OCI-M2 (cell line): Measurements from ENCODE around the gene ASH1L.
"Not testable (repeated sequence)": the region's sequence is repeated elsewhere in the genome, so short reads cannot be mapped to it uniquely, and the experiment has no call there.

ENCODE experiments used
- DNase-seq: peaks from one replicate; lab custom pipeline; 2025; ENCODE audit not compliant: unreplicated experiment; lab: John Stamatoyannopoulos, UW

Gene ASH1L

DNA sequence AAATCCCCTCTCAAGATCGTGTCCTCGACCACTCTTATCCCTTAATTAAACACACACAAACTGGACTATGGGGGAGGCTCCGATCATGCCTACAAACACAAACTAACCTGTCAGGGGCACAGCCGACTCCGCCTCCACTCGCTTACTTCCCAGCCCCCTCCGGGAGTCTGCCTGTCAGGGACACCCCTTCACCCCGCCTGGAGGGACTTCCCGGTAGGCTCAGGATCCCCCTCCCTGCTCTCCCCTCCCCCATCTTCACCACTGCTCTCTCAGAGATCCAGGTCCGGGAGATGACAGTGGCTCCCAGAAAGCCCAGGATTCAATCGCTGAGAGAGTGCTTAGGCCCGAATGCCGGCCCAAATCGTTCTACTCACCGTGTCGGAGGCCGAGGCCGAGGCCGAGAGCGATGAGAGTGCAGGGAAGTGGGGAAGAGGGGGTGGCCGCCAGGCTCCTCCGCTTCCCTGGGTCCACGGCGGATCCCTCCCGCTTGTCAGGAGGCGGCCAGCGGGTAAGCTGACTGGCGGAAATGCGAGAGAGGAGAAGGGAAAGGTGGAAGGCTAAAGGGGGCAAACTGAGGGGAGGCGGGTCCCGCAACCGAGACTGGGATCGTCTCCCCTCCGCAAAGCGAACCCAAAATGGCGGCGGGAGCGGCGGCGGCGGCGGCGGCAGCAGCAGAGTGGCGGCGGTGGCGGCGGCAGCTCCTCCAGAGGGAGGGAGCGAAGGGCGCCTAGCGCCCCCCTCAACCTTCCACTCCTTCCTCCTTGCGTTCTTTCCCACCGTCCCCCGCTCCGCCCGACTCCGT lies 623 bp downstream of the ASH1L start:
- DNase-seq = not testable (repeated sequence)

- no peak for DNase-seq
Observed at GRCh38 chr1:155555915-155556314, 6.7 kb downstream of the ASH1L start.

GRCh38 chr1:155553349-155553748 lies 9.3 kb downstream of the ASH1L start:
- no peak for DNase-seq

DNA sequence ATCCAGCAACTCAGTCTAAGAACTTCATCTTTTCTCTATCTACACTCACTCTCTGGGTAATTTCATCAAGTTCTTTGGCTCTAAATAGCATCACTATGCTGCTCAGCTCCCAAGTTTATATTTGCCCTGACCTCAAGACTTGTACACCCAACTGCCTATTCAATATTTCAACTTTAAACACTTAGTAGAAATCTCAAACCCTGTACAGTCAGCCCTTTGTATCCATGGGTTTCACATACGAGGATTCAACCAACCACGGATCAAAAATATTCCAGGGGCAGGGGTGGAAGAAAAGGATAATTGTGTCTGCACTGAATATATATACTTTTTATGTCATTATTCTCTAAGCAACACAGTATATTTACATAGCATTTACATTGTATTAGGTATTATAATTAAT lies 13.9 kb downstream of the ASH1L start:
- DNase-seq = no peak

DNA sequence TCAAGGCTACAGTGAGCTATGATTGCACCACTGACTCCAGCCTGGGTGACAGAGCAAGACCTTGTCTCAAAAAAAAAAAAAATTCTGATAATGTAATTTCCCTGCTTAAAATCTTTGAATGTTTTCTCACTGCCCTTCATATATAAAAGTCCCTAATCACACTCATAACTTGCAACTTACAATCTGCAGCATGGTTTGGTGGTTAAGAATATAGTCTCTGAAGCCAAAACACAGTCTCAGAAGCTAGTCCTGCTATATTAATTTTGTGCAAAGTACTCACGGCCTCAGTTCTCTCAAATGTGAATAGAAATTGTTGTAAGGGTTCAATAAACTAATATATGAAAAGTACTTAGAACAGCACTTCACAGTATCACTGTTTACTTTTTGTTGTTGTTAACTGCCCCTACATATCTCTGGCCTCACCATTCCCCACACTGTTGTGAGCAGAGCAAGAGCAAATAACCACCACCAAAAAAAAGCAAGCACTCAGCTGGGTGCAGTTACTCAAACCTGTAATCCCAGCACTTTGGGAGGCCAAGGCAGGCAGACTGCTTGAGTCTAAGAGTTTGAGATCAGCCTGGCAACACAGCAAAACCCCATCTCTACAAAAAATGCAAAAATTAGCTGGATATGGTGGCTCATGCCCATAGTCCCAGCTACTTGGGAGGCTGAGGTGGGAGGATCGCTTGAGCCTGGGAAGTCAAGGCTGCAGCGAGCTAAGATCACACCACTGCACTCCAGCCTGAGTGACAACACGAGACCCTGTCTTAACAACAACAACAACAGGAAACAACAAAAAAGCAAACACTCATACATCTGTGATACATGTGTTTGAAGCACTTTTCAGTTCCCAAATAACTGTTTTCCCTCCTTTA lies 22.4 kb downstream of the ASH1L start:
- DNase-seq = no peak

- no peak for DNase-seq
Observed at GRCh38 chr1:155537193-155537592, 25.4 kb downstream of the ASH1L start.

- DNase-seq = no peak
Observed at GRCh38 chr1:155531624-155532023, 31.0 kb downstream of the ASH1L start.

- no peak for DNase-seq
Observed at GRCh38 chr1:155529929-155530328, 32.7 kb downstream of the ASH1L start.

- no peak for DNase-seq
Observed at GRCh38 chr1:155529109-155529508, 33.5 kb downstream of the ASH1L start.

GRCh38 chr1:155527677-155528076 lies 34.9 kb downstream of the ASH1L start:
- DNase-seq = no peak

DNA sequence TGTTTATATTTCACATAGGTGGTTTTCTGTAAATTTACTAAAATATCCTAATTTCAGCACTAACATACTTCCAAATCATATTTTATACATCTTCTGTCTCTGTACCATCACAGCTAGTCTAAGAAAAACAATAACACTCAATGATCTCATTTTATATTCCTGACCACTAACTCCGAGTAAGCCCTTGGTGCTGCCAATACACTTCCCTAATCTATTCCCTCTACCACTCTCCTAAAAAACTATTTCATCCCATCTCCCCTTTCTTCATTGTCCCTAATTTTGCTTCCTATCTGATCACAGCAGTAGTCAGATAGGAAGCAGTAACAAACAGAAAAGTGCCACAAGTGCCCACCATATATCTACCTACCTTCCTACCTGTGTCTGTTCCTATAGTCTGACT lies 36.2 kb downstream of the ASH1L start:
- no peak for DNase-seq

- DNase-seq = no peak
Observed at GRCh38 chr1:155522069-155522468, 40.5 kb downstream of the ASH1L start.

DNA sequence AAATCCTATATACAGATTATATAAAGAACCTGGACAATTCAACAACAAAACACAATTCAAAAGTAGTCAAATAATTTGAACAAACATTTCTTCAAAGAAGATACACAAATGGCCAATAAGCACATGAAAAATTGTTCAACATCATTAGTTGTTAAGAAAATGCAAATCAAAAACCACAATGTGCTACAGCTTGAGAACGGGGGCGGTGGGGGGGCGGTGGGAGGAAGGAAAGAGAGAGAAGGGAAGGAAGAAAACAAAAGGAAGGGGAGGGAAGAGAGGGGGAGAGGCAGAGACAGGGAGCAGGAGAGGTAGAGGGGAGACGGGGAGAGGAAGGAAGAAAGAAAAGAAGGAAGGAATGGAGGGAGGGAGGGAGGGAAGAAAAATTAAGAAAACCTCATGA lies 44.1 kb downstream of the ASH1L start:
- no peak for DNase-seq

GRCh38 chr1:155514582-155515187 lies 47.9 kb downstream of the ASH1L start:
- DNase-seq = no peak

GRCh38 chr1:155513300-155513916 lies 49.2 kb downstream of the ASH1L start:
- no peak for DNase-seq

GRCh38 chr1:155511385-155511784 lies 51.2 kb downstream of the ASH1L start:
- not testable (repeated sequence) for DNase-seq

DNA sequence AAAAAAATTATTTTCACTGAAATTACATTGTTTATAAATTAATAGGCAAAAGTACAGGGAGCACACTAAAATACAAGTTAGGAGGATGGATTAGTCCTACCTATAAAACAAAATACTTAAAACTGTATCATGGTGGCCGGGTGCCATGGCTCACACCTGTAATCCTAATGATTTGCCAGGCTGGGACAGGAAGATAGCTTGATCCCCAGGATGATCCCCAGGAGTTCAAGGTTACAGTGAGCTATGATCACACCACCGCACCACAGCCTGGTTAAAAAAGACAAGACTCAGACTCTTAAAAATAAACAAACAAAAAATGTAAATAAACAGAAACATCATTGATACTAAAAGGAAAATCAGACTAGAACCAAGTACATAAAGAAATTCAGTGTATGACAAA lies 53.5 kb downstream of the ASH1L start:
- DNase-seq = no peak

GRCh38 chr1:155507945-155508344 lies 54.7 kb downstream of the ASH1L start:
- DNase-seq = no peak

DNA sequence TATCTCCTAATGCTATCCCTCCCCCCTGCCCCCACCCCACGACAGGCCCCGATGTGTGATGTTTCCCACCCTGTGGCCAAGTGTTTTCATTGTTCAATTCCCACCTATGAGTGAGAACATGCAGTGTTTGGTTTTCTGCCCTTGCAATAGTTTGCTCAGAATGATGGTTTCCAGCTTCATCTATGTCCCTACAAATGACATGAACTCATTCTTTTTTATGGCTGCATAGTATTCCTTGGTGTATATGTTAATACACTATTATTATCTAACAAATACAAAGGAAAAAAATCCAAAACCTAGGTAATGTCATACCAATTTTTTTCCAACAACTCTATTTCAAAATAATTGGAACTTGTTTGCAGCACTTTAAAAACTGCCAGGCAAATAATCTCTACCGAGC lies 56.6 kb downstream of the ASH1L start:
- not testable (repeated sequence) for DNase-seq

- no peak for DNase-seq
Observed at GRCh38 chr1:155504207-155504606, 58.4 kb downstream of the ASH1L start.

GRCh38 chr1:155499953-155500639 lies 62.5 kb downstream of the ASH1L start:
- DNase-seq = no peak
